ENCODE results near the gene E2F2. TPM values are rescaled to one million over a fixed set of nuclear protein-coding genes. Genes with fewer than 3 reads are reported as not detected.

E2F2 gene
- total RNA-seq, 1 experiment from 2014 or later: 8.1 TPM

DNA sequence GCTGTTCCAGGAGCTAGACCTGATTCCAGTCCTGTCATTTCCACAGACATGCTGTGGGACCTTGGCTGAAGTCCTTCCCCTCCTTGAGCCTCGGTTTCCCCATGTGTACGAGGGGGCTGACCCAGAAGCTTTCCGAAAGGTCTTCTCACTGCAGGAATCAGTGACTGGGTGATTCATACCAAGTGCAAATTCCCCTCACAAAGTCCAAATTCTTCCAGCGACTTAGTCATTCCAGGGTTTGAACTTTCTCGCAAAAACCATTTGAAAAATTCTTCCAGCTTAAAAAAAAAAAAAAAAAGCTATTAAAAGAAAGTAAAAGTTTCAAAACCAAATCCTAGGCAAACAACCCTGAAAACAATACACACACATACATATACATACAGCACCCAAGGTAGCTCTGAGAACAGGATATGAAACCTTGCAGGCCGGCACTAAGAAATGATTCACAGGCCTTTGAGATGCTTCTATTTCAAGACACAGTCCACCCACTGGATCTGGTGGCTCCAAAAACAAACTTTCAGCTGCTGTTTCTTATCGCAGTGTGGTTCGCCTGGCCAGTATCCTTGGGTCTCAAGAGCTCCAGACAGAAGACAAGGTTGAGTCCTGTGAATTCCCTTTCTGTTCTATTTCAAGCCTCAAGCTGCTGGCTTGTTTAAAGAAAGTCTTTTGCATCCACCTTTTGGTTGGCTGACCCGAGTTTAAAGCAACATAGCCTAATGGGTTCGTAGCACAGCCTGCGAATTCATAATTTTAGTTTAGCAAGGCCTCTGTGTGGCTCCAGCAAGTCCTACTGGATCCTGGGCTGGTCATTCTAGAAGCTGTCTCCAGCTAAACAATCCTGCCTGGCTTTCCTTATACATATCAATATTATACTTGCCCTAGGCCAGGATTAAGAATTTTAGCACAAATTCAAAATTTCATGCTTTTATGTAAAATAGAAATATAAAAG lies 46.3 kb upstream of the E2F2 start:
- CTCF ChIA-PET: interaction anchor here (0.6 to 1.5 kb wide), 6 partner anchors 9 to 57 kb away, joined by 3 to 7 read pairs (median 4); partner anchors contain the start of gene ID3
- peaks cover 38% of the 10 kb centered on the region for H3K4me1 Mint-ChIP-seq (ENCODE audit: low read depth, unreplicated experiment)
- TF ChIP-seq CTCF (IDR thresholded peaks at IDR 0.05; ENCODE audit: unreplicated experiment): no peak
- H3K4me3 Mint-ChIP-seq (ENCODE audit: low read depth, unreplicated experiment): peak overlapping the region; percentile 48
- peak; percentile 18 for DNase-seq
- intact Hi-C loops (cut with micrococcal nuclease; ENCODE audit: unreplicated experiment): no loop called here
- H3K9me3 Mint-ChIP-seq (ENCODE audit: low read depth, unreplicated experiment): no peaks in the 10 kb centered on the region
- peak overlapping the region; percentile 77 for H3K27ac Mint-ChIP-seq (ENCODE audit: unreplicated experiment)
- H3K27me3 Mint-ChIP-seq (ENCODE audit: unreplicated experiment): no peaks in the 10 kb centered on the region
- no TSS peak for BruUV-seq (replicated peaks)
- H3K36me3 Mint-ChIP-seq (ENCODE audit: insufficient read depth, unreplicated experiment): no peaks in the 10 kb centered on the region

DNA sequence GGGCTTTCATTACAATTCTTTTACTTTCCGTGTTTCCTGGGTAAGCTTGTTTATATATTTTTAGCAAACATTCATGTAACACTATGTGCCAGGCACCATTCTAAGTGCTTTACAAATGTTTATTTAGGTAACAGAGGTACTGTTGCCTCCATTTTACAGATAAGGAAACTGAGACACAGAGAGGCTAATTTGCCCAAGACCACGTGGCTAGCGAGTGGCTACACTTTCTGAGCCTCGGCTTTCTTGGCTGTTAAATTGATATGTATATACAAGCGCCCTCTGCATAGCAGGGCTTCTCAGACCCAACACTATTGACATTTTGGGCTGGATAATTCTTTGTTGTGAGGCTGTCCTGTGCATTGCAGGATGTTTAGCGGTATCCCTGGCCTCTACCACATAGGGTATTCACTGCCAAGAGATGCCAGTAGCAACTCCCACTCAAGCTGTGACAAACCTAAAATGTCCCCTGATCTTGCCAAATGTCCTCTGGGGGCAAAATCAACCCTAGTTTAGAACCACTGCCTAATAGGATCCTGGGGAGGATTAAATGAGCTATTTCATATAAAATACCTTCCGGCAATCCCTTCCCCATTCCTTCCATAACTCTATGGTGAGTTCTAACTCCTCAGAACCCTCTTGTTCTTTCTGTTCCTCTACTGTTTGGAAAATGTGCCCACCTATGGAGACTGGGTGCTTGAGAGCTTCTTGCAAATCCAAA lies 45.5 kb upstream of the E2F2 start:
- no peak for DNase-seq
- TF ChIP-seq CTCF (IDR thresholded peaks at IDR 0.05; ENCODE audit: unreplicated experiment): no peak
- H3K27me3 Mint-ChIP-seq (ENCODE audit: unreplicated experiment): no peaks in the 10 kb centered on the region
- intact Hi-C loops (cut with micrococcal nuclease; ENCODE audit: unreplicated experiment): no loop called here
- peaks cover 38% of the 10 kb centered on the region for H3K4me1 Mint-ChIP-seq (ENCODE audit: low read depth, unreplicated experiment)
- no TSS peak for BruUV-seq (replicated peaks)
- CTCF ChIA-PET: interaction anchor here (0.6 to 1.5 kb wide), 5 partner anchors 10 to 58 kb away, joined by 3 to 7 read pairs (median 5); partner anchors contain the start of gene ID3
- H3K27ac Mint-ChIP-seq (ENCODE audit: unreplicated experiment): peak overlapping the region; percentile 77
- H3K4me3 Mint-ChIP-seq (ENCODE audit: low read depth, unreplicated experiment): peak overlapping the region; percentile 48
- no peaks in the 10 kb centered on the region for H3K9me3 Mint-ChIP-seq (ENCODE audit: low read depth, unreplicated experiment)
- no peaks in the 10 kb centered on the region for H3K36me3 Mint-ChIP-seq (ENCODE audit: insufficient read depth, unreplicated experiment)

DNA sequence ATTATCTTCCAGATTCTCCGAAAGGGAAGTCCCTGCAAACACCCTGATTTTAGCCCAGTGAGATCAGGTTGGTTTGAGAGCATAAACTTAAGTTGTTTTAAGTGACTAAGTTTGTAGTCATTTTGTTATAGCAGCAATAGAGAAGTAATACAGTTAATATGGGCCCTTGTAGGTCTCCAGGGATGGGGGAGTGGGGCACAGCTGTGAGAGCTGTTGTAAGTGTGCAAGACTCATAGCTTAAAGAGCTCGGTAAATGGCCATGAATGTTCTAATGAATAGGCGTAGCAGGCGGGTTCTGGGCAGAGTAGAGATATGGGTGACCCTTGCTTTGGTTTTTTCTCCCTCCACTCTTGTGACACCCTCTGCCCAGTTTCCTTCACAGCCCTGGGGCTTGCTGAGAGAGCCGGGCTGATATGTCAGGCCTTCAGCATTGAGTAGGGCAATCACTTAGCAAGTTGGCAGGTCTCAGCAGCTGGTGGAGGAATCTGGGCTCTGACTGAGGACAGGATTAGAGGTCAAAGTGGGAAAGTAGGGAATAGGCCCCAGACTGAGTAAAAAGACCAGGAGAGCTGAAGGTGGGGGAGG lies 44.3 kb upstream of the E2F2 start:
- CTCF ChIA-PET: no interaction called here
- Mint-ChIP-seq H3K27me3 (ENCODE audit: unreplicated experiment) (no peaks in the 10 kb centered on the region), H3K36me3 (ENCODE audit: insufficient read depth, unreplicated experiment) (no peaks in the 10 kb centered on the region), H3K4me1 (ENCODE audit: low read depth, unreplicated experiment) (peaks cover 38% of the 10 kb centered on the region), H3K4me3 (ENCODE audit: low read depth, unreplicated experiment) (no peak overlapping the region), H3K9me3 (ENCODE audit: low read depth, unreplicated experiment) (no peaks in the 10 kb centered on the region), H3K27ac (ENCODE audit: unreplicated experiment) (no peak overlapping the region)
- BruUV-seq (replicated peaks): no TSS peak
- no peak for TF ChIP-seq CTCF (IDR thresholded peaks at IDR 0.05; ENCODE audit: unreplicated experiment)
- no peak for DNase-seq
- intact Hi-C loops (cut with micrococcal nuclease; ENCODE audit: unreplicated experiment): no loop called here

GRCh38 chr1:23574265-23574754 lies 43.3 kb upstream of the E2F2 start:
- DNase-seq: no peak
- H3K27me3 Mint-ChIP-seq (ENCODE audit: unreplicated experiment): no peaks in the 10 kb centered on the region
- no peak overlapping the region for H3K27ac Mint-ChIP-seq (ENCODE audit: unreplicated experiment)
- BruUV-seq (replicated peaks): no TSS peak
- H3K36me3 Mint-ChIP-seq (ENCODE audit: insufficient read depth, unreplicated experiment): no peaks in the 10 kb centered on the region
- TF ChIP-seq CTCF (IDR thresholded peaks at IDR 0.05; ENCODE audit: unreplicated experiment): no peak
- CTCF ChIA-PET: interaction anchor here (0.5 kb wide), 1 partner anchor 1519 kb away, joined by 4 read pairs; no protein-coding TSS in a partner anchor
- peaks cover 38% of the 10 kb centered on the region for H3K4me1 Mint-ChIP-seq (ENCODE audit: low read depth, unreplicated experiment)
- no peaks in the 10 kb centered on the region for H3K9me3 Mint-ChIP-seq (ENCODE audit: low read depth, unreplicated experiment)
- intact Hi-C loops (cut with micrococcal nuclease; ENCODE audit: unreplicated experiment): no loop called here
- no peak overlapping the region for H3K4me3 Mint-ChIP-seq (ENCODE audit: low read depth, unreplicated experiment)
